Neuron (in vitro differentiated cells): ENCODE measurements around the gene RSPH1.
"Not testable (repeated sequence)": the region's sequence is repeated elsewhere in the genome, so short reads cannot be mapped to it uniquely, and the experiment has no call there.

Experiments used
- H2AFZ ChIP-seq: one replicate; pipeline ENCODE4 v1.6.1; 2013; ENCODE audit warnings: low read depth, mild to moderate bottlenecking, inconsistent platforms, low read length, moderate library complexity
- H3K27me3 ChIP-seq: one replicate; pipeline ENCODE4 v1.6.1; 2013; ENCODE audit warnings: low read length; ENCODE audit not compliant: insufficient read depth
- H3K36me3 ChIP-seq: one replicate; pipeline ENCODE4 v1.6.1; 2013; ENCODE audit warnings: low read length; ENCODE audit not compliant: insufficient read depth
- H3K4me1 ChIP-seq: one replicate; pipeline ENCODE4 v1.6.1; 2013; ENCODE audit warnings: low read length; ENCODE audit not compliant: insufficient read depth
- H3K4me3 ChIP-seq: 2 replicates; pipeline ENCODE4 v1.5.1; 2013; ENCODE audit warnings: mild to moderate bottlenecking, low read length, moderate library complexity
- H3K9me3 ChIP-seq: one replicate; pipeline ENCODE4 v1.6.1; 2013; ENCODE audit warnings: low read length

Gene RSPH1

DNA sequence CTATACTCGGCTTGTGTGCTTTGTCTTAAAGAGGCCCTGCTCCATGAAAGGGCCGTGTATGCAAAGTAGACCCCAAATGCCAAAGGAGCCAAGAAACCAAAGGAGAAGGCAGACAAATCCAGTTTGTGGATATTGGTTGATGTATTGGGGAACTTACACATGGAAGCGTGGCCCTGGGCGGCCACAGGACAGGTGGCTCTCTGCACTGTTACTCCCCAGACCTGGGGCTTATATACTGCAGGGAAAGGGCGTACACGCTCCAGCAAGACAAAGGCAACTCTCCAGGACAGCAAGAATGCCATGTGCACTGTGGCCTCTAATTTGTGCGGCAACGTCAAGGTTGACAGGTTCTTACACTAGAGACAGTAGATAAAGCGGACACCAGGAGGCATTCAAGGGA, 24.8 kb downstream of the RSPH1 start:
- Histone ChIP-seq H3K4me1 (no peaks in the 10 kb centered on the region), H2AFZ (no peak overlapping the region), H3K9me3 (no peaks in the 10 kb centered on the region), H3K4me3 (no peak overlapping the region), H3K36me3 (no peaks in the 10 kb centered on the region), H3K27me3 (peaks cover 2% of the 10 kb centered on the region)

DNA sequence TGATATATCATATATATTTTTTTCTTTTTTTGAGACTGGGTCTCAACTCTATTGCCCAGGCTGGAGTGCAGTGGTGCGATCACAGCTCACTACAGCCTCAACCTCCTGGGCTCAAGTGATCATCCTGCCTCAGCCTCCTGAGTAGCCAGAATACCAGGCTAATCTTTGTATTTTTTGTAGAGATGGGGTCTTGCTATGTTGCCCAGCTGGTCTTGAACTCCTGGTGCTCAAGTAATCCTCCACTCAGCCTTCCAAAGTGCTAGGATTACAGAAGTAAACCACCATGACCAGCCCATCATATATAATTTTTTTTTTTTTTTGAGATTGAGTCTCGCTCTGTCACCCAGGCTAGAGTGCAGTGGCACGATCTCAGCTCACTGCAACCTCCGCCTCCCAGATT, 26.3 kb downstream of the RSPH1 start:
- not testable (repeated sequence) for H3K36me3 ChIP-seq, H3K4me3 ChIP-seq

DNA sequence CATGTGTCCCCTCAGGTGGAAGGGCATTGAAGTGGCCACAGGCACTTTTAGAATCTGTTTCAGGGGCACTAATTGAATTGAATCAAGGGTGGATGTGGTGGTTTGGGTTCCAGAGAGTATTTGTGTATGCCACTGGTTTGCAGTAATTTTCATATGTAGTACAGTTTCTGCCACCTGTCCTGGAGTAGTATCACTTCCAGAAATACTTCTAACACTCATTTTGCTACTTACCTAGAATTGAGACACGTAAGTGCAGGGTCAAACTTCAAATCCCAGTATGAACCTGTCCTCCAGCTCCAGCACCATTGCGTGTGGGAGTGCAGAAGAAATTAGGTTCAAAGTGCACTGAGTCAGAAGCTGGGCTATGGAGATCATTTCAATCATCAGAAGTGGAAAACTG, 26.8 kb downstream of the RSPH1 start:
- Histone ChIP-seq H3K9me3 (no peaks in the 10 kb centered on the region), H3K4me3 (no peak overlapping the region), H3K27me3 (no peaks in the 10 kb centered on the region), H3K4me1 (no peaks in the 10 kb centered on the region), H2AFZ (no peak overlapping the region), H3K36me3 (no peaks in the 10 kb centered on the region)

More for the DNA sequence above, 26.3 kb downstream of the RSPH1 start:
- not testable (repeated sequence) for H3K9me3 ChIP-seq, H3K4me1 ChIP-seq, H2AFZ ChIP-seq, H3K27me3 ChIP-seq

DNA sequence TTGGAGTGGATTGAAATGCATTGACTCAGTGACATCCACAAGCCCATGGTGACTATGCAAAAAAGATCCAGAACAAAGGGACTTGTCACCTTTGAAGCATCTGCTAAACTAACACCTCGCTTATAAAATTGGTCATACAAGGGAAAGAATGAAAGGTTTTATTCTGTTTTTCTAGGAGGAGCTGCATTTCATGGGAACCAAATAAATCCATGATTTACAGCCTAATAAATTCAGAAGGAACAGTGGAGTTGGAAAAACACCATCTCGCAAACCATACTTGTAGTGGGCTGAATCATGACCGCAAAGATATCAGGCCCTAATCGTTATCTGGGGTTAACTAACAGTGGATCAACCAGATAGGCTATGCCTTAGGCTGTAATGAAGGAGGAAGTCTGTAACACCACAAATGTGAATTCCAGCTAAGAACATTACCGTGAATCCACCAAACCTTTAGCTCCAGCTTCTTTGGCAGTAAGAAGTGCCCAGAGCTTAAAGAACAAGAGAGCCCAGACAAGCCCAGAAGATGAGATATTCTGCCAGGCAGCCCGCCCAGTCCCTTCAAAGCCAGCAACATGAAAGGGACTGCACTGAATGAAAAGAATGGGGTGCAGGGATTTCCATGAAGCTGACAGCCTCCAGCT, 27.4 kb downstream of the RSPH1 start:
- H3K9me3 ChIP-seq, result no peaks in the 10 kb centered on the region
- no peaks in the 10 kb centered on the region for H3K4me1 ChIP-seq
- no peak overlapping the region for H3K4me3 ChIP-seq
- no peak overlapping the region for H2AFZ ChIP-seq
- no peaks in the 10 kb centered on the region for H3K27me3 ChIP-seq
- no peaks in the 10 kb centered on the region for H3K36me3 ChIP-seq

DNA sequence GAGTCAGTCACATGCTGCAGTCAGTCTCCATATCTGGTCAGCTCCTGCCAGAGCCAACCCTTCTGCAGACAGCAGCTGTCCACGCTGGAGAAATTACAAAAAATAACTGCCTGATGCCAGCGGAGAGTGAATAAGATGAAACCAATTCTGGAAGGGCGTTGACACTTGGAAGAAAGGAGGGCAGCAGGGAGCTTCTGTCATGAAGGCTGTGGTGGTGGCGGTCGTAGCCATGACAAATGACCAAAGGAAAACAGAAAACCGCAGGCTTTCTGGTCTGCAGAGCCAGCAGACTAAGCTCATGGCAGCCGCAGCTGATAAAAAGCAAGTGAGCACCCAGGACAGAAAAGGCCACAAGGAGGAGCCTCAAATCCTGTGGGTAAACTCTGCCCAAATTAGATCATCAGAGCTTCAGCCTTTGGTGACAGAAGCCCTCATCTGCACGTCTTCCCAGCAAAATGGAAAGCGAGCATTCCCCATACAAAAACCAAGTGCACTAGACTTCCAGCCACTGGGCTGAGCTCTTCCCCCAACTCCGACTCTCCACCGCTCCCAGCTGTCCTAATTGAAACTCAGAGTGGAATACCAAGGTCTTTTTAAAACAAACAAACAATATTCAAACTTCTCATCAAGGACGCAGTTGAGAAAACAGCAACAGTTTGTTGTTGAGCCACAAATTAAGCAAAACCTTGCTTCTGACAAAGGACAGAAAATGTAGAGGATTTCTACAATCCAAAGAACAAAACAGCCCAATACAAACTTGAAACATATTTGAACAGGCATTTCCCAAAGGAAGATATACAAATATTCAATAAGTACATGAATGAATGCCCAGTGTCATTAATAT, 28.7 kb downstream of the RSPH1 start:
- H3K9me3 ChIP-seq, result no peaks in the 10 kb centered on the region
- no peaks in the 10 kb centered on the region for H3K36me3 ChIP-seq
- H2AFZ ChIP-seq, result no peak overlapping the region
- H3K4me1 ChIP-seq, result no peaks in the 10 kb centered on the region
- no peak overlapping the region for H3K4me3 ChIP-seq
- H3K27me3 ChIP-seq, result no peaks in the 10 kb centered on the region

DNA sequence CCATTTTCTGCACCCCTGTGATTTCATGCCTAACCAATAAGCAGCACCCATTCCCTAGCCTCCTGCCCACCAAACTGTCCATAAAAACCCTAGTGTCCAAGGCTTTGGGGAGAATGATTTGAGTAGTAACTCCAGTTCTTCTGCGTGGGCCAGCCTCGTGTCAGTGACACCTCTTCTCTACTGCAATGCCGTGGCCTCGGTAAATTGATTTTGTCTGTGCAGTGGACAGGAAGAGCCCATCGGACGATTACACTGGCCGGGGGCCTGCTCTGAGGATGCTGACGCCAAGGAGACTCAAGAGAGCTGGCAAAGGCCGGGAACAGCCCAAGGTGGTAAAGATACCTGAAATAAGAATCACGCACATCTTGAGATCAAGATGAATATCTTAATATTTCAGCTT, 29.3 kb downstream of the RSPH1 start:
- Histone ChIP-seq H3K27me3 (no peaks in the 10 kb centered on the region), H3K36me3 (no peaks in the 10 kb centered on the region), H3K9me3 (no peaks in the 10 kb centered on the region), H2AFZ (no peak overlapping the region), H3K4me1 (no peaks in the 10 kb centered on the region), H3K4me3 (no peak overlapping the region)

DNA sequence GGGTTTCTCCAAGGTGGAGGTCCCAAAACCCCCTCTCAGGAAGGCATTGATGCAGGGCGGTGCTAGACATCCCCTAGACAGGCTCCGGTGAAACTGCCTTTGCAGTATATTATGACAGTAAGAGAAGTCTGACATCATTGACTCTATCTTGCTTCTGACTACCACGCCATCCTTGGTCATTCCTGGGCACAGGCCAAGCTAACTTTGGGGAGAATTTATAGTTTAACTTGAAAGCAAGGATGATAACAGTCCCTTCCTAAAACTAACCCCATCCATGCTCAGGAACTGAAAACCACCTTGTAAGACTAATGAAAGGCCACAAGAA, 30.3 kb downstream of the RSPH1 start:
- Histone ChIP-seq H3K4me1 (no peaks in the 10 kb centered on the region), H3K4me3 (no peak overlapping the region), H3K9me3 (no peaks in the 10 kb centered on the region), H3K36me3 (no peaks in the 10 kb centered on the region), H2AFZ (no peak overlapping the region), H3K27me3 (no peaks in the 10 kb centered on the region)

DNA sequence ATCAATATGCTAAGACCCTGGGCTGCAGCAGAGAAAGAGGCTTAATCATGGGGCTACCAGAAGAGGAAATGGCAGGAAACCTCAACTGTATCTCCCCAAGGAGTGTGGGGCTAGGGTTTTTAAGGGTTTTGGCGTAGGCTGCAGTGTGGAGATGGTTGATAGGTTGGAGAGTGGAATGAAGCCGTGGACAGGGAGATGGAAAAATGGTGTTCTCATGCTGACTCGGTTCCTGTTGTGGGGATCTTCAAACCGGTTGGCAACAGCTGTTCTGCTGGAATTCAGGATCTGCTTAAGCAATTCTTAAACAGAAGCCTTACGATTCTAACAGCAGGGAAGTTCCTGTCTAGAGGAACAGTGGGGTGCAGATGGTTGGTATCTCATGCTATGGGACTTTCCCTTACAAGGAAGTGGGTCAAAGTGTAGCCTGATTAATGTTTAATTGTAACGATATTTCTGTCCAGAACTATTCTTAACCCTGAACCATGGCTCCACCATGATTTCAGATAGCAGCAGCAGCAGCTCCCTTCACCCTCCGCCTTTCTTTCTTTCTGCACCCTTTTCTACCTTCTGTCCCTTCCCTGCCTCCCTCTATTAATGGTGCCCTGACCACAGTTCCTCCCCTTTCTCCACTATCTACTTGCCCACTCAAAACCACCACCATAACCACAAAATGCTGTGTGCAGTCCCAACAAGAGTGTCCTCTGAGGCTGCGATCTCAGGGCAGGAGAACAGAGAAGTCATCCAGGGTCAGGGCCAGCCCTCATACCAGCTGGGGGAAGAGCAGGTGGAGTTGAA, 30.8 kb downstream of the RSPH1 start:
- H3K9me3 ChIP-seq, result no peaks in the 10 kb centered on the region
- no peak overlapping the region for H3K4me3 ChIP-seq
- H3K27me3 ChIP-seq, result no peaks in the 10 kb centered on the region
- no peaks in the 10 kb centered on the region for H3K36me3 ChIP-seq
- H3K4me1 ChIP-seq, result no peaks in the 10 kb centered on the region
- no peak overlapping the region for H2AFZ ChIP-seq

DNA sequence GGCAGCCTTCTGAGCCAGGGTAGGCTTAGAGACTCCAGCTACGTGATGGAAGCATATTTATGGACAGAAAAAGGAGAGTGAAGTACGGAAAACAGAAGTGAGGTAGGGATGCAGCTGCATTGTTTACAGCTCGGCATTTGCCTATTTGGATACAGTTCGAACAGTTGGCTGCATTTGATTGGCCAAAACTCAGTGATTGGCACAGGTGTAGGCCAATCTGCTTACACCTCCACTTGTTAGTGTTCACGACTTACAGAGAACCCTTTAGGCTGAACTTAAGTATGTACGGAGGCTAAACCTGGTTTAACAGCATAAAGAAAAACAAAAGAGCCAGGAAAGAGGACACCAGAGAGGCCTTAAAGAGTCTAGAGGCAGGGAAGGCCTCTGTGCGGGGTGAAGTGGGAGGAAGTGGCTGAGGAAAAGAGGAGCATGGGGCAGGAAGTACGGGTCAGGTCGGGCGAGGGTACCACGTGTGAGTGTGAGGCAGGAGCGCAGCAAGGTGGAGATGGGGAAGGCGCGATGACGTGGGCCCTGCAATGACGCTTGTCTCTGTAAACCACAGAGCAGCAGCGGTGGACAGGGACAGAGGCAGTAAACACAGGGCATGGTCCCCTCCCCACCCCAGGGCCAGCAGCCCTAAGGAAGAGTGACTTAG, 32.0 kb downstream of the RSPH1 start:
- Histone ChIP-seq H3K27me3 (no peaks in the 10 kb centered on the region), H3K9me3 (no peaks in the 10 kb centered on the region), H3K4me3 (no peak overlapping the region), H3K36me3 (no peaks in the 10 kb centered on the region), H3K4me1 (no peaks in the 10 kb centered on the region), H2AFZ (no peak overlapping the region)

DNA sequence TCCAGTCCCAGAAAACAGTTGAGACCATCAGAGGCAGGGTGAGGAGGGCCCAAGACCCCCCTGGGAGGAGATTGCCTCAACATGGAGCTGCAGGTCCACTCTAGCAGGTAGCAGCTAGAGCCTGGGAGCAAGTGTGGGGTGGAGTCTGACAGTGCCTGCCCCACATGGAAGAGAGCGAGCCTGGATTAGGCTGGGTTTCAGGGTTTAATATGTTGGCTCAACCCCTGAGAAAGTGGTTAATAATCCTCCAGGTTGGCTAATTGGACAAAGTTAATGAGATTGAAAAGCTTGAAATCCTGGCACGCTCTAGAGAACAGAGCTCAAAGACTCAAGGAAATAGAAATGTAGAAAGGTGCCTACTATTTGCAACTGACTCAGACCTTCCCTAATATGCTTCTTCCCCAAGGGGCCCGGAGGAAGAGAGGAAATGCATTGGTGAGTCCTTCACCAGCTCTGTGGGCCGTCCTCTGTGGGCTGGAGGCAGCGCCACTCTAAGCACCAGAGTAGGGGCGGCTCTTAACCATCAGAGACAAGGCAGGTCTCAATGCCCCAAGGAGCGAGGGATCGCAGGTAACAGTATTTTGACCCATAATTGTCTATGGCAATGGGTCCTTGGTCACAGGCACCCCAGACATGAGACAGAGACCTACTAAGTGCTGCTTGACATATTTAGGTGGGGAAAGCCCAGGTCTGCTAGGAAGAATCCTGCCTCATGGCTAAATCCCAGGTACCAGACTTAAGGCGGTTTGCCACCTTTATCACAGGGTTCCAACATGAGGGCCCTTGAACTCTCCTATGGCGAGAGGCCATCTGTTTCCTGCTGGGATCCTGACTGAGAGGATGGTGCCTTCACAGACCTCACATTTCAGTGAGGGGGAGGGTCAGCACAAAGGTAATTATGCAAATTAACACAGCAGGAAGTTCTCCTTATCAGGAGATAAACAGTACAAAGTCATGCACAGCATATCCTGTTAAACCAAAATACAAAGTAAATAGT, 33.8 kb downstream of the RSPH1 start:
- Histone ChIP-seq H3K4me3 (no peak overlapping the region), H3K9me3 (no peaks in the 10 kb centered on the region), H3K4me1 (no peaks in the 10 kb centered on the region), H3K36me3 (no peaks in the 10 kb centered on the region), H3K27me3 (no peaks in the 10 kb centered on the region), H2AFZ (no peak overlapping the region)

DNA sequence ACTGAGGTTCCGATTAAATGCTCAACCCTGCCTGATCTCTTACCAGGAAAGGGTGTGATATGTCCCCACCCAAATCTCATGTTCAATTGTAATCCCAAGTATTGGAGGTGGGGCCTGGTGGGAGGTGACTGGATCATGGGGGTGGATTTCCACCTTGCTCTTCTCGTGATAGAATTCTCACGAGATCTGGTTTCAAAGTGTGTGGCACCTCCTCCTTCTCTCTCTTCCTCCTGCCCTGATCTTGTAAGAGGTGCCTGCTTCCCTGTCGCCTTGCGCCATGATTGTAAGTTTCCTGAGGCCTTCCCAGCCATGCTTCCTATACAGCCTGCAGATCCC, 34.9 kb downstream of the RSPH1 start:
- H3K9me3 ChIP-seq, result no peaks in the 10 kb centered on the region
- H3K4me1 ChIP-seq, result no peaks in the 10 kb centered on the region
- no peak overlapping the region for H3K4me3 ChIP-seq
- no peaks in the 10 kb centered on the region for H3K27me3 ChIP-seq
- no peak overlapping the region for H2AFZ ChIP-seq
- H3K36me3 ChIP-seq, result no peaks in the 10 kb centered on the region

DNA sequence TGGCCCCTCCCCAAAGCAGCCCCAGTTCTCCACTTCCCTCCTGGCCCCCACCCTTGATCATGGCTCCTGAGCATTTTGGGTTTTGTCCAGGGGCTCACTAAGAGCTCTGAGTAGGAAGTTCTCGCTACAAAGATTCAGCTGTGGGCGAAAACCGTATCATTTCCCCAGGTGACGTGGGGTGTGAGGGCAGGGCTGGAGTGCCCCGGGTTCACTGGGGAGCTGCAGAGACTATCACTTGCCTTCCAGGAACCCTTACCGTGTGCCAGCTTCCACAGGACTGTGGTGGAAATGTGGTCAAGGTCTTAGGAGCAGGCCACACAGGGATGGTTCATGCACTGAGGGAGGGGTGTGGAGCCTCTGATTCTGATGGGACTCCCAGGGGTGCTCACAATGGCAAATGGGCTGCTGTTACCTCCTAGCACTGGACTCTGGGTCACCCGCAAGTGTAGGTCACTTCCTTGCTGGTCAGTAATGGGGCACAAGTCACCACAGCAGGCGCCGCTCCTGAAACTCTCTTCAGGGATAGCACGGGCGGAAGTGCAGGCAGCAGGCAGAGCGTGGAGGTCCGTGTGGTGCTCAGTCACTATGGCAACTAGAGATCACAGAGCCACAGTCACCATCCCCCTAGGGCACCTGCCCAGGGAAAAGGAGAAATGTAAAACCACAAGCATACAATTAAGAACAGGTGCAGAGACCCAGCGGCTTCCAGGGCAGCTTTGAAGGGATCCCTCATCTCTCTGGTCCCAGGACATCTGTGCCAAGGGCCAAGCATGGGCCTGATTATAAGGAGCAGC, 35.4 kb downstream of the RSPH1 start:
- Histone ChIP-seq H3K4me1 (no peaks in the 10 kb centered on the region), H2AFZ (no peak overlapping the region), H3K4me3 (no peak overlapping the region), H3K27me3 (no peaks in the 10 kb centered on the region), H3K36me3 (no peaks in the 10 kb centered on the region), H3K9me3 (no peaks in the 10 kb centered on the region)
